UCSD-AML1 (cell line): ENCODE measurements around the gene RFTN2.
A peak's percentile ranks its signal among the peaks of the same experiment; 100 is the strongest.
"Not testable (repeated sequence)": the region's sequence is repeated elsewhere in the genome, so short reads cannot be mapped to it uniquely, and the experiment has no call there.

Experiments used
- DNase-seq: peaks from one replicate; lab custom pipeline; 2025; ENCODE audit not compliant: unreplicated experiment; lab: John Stamatoyannopoulos, UW

The RFTN2 gene

GRCh38 chr2:197675246-197675645, at the start of gene RFTN2:
RFTN2 (minus strand) TSS chr2:197675587; CDS start chr2:197675458, 129 bp downstream.
- DNase-seq = no peak

- no peak for DNase-seq
Measured at GRCh38 chr2:197717863-197718262, 42.5 kb upstream of the RFTN2 start.

- no peak for DNase-seq
Measured at GRCh38 chr2:197713271-197713670, 37.9 kb upstream of the RFTN2 start.

GRCh38 chr2:197711578-197711977, 36.2 kb upstream of the RFTN2 start:
- no peak for DNase-seq

- no peak for DNase-seq
Measured at GRCh38 chr2:197710424-197711042, 35.1 kb upstream of the RFTN2 start.

GRCh38 chr2:197709140-197709539, 33.8 kb upstream of the RFTN2 start:
- DNase-seq = not testable (repeated sequence)

- DNase-seq = no peak
Measured at GRCh38 chr2:197708331-197708730, 32.9 kb upstream of the RFTN2 start.

- no peak for DNase-seq
Measured at GRCh38 chr2:197707316-197708213, 32.2 kb upstream of the RFTN2 start.

GRCh38 chr2:197706839-197707207, 31.4 kb upstream of the RFTN2 start:
- DNase-seq = no peak

- peak; percentile 19 for DNase-seq
Measured at GRCh38 chr2:197705912-197706838, 30.8 kb upstream of the RFTN2 start.

GRCh38 chr2:197705121-197705911, 29.9 kb upstream of the RFTN2 start, which contains the start of gene MARS2:
MARS2 (plus strand) TSS chr2:197705369; CDS start chr2:197705406, 37 bp downstream.
- peak; percentile 94 for DNase-seq

- no peak for DNase-seq
Measured at GRCh38 chr2:197704434-197705120, 29.2 kb upstream of the RFTN2 start.

- DNase-seq = no peak
Measured at GRCh38 chr2:197700960-197701359, 25.6 kb upstream of the RFTN2 start.

- DNase-seq = not testable (repeated sequence)
Measured at GRCh38 chr2:197699724-197700123, 24.3 kb upstream of the RFTN2 start.

- not testable (repeated sequence) for DNase-seq
Measured at GRCh38 chr2:197696571-197696970, 21.2 kb upstream of the RFTN2 start.

GRCh38 chr2:197695971-197696370, 20.6 kb upstream of the RFTN2 start:
- DNase-seq = not testable (repeated sequence)

- DNase-seq = not testable (repeated sequence)
Measured at GRCh38 chr2:197695206-197695605, 19.8 kb upstream of the RFTN2 start.

- no peak for DNase-seq
Measured at GRCh38 chr2:197677483-197677882, 2.1 kb upstream of the RFTN2 start.

- DNase-seq = no peak
Measured at GRCh38 chr2:197677056-197677455, 1.7 kb upstream of the RFTN2 start.

GRCh38 chr2:197675711-197676188, 363 bp upstream of the RFTN2 start:
- no peak for DNase-seq
